HT-29 (cell line): ENCODE results near the gene CPN2. TPM values are rescaled to one million over a fixed set of nuclear protein-coding genes. Genes with fewer than 3 reads are reported as not detected.

Source experiments
- DNase-seq: peaks from one replicate; pipeline ENCODE4 v3.0.0-alpha.2; 2015; ENCODE audit warnings: low spot score
- total RNA-seq: library from RNA; depleted of rRNA; stranded (reverse); fragments of >200 nt; shearing (Covaris generic); gene quantifications from 2 replicates; pipeline ENCODE4 v1.2.3, GENCODE V29; 2014

The CPN2 gene
- total RNA-seq, 1 experiment from 2014 or later = not detected

DNA sequence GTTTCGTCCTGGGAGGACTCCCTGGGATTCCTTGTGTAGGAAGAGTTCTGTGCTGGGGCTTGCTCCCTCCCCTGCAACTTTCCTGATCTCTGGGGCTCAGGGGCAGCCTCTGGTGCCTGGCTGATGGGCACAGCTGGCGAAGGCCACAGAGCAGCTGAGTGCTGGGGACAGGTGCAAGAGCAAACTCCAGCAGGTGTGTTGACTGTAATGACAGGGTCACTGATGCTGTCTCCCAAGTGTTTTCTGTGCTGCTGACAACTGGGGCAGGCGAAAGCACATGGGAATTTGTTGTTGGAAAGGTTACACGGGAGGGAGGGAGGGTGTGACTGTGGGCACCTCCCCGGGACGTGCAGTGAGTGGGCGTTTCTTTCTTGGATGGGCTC is 21.6 kb downstream of the CPN2 start:
- no peak for DNase-seq

DNA sequence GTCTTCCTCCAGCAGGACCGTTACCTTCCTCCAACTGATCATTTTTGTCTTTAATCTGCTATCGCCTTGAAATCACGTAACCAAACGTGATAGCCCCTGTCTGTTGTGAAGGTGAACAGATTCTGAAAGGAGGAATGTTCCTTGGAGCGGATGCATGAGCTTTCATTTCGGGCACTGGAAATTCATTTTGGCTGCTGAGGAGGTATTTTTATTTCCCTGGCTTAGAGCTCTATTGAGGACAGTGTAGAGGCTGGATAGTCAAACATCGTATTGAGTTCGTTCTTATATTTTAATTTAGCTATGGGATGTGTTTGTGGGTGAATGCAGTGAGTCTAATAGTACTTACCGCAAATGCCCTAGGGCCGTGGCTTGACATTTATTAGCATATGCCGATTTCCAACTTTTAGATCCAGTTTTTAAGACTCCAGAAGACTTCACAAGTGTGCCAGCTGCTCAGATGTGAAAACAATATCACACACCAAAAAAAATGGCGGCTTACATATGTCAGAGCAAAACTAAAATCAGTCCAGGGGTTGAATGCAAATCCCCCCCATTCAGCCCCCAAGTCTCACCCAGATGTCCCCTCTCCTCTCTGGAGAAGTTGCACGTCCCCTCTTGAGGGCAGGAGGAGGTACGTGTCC is 22.1 kb downstream of the CPN2 start:
- no peak for DNase-seq

- DNase-seq = peak; percentile 54
These were observed 23.0 kb downstream of the CPN2 start for GRCh38 chr3:194328053-194328657.

- DNase-seq = no peak
These were observed 23.7 kb downstream of the CPN2 start for GRCh38 chr3:194327218-194328052.

DNA sequence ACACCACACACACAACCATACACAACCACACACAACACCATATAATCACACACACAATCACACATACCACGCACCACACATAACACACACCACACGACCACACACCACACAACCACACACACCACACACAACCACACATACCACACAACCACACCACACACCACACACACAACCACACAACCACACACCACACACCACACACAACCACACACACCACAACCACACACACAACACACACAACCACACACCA is 24.2 kb downstream of the CPN2 start:
- no peak for DNase-seq

- peak; percentile 27 for DNase-seq
These were observed 24.7 kb downstream of the CPN2 start for GRCh38 chr3:194326192-194326967.

GRCh38 chr3:194325424-194326153 is 25.5 kb downstream of the CPN2 start:
- no peak for DNase-seq

GRCh38 chr3:194324823-194325327 is 26.3 kb downstream of the CPN2 start:
- DNase-seq = no peak

DNA sequence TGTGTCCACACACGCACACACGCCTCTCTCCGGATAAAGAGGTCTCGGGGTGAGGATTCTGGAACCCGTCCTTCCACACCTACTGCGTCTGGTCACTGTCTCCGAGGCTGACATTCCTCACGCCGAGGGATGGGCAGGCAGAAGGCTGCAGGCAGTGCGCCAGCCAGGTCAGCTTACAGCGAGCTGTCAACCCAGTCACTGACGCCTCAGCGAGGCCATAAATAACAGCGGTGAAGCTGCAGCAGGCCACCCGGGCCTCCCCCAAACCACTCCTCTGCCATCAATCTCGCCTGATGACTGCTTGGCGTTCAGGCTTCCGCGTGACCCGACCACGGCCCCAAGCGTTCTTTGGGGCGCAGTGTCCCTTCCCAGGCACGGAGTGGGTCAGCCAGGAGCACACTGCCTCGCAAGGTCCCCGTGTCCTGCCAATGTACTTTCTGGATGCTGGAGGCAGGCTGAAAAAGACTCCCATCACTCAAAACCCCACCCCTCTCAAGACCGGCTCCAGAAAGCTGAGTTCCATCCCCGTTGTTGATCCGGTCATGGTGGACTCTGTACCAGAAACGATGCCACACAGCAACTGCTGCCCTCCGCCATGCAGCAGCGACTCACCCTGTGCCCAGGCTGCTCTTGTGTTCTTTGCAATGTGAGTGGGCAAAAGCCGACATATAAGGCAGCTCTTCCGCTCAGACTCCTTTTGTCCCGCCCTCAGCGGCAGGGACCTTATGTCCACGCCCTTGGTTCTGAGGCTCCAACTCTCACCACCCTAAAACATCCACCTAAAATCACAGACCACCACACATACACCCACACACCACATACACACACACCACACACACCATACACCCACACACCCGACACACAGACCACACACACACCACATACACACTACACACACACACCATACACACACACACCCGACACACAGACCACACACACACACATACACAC is 27.1 kb downstream of the CPN2 start:
- peak; percentile 78 for DNase-seq

- DNase-seq = peak; percentile 89
These were observed 28.4 kb downstream of the CPN2 start for GRCh38 chr3:194322678-194323211.

DNA sequence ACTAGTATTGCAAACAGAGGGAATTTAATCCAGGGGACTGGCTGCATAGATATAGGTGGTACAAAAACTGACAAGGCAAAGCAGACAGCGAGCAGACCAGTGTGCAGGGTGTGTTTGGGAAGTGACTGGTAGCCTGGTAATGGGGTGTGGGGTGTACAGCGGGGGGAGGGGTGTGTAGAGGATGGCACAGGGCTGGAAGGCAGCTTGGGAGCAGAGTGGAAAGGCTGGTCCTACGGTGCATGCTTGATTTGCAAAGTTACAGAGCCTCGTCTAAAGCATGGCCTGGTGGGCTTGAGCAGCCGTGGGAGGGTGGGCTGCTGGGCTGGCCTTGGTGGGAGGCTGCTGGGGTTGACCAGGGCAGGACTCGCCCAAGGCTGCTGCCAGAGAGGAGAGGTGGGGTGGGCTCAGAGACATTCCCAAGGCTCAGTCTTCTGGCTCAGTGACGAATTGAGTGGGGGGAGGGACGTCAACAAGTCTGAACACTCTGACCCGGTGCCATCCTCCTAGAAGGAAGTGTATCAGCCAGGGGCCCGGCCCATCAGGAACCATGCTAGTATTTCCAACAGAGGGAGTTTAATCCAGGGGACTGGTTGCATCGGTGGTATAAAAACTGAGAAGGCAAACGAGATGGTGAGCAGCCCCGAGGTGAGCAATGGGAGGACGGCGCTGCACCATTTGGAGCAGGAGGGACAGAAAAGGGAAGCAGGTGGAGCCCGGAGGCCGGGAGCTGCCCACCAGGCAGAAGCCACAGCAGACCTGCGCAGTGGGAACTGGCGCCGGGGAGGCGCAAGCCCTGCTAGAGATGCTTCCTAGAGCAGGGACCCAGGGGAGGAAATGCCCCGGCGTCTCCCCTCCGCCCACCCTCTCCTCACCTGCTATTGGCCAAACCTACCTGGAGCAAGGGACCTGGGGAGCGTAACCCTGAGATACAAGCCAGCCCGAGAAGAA is 29.2 kb downstream of the CPN2 start:
- peak; percentile 61 for DNase-seq

DNA sequence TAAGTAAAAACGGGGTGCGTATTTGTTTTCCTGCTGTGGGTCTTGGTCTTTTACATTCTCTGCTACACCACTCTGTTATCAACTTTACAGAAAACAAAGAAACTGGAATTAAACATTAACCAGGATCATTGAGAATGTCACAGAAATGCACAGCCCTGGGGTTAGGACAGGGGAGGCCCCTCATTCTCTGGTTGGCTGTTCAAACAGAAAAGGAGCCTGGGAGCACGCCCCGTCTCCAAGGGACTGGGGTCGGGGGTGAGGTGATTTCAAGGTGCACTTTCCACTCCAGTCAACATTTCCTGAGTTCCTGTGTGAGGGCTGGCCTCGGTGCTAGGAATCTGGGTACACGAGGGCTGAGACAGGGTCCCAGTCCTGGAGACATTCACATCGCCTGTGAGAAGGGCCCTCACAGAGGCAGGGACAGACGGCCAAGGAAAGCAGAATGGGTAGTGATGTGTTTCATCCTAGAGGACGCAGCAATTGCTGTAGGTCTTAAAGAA is 30.3 kb downstream of the CPN2 start:
- no peak for DNase-seq

DNA sequence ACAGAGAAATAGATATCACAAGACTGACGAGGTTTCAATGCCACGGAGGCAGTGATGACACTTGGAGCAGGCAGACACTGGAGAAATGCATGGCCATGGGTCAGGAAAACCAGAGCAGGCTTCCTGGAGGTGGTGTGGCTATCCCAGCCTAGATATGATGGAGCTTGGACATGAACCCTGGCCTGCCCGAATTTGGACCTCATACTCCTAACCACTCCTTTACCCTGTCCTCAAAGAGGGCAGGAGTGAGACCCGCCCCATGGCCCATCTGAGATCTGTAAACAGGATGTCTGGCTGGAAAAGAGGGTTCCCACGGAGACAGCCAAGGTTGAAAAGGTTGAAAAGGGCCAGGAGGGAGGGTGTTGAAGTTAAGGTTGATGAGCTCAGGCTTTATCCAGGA is 31.0 kb downstream of the CPN2 start:
- no peak for DNase-seq

DNA sequence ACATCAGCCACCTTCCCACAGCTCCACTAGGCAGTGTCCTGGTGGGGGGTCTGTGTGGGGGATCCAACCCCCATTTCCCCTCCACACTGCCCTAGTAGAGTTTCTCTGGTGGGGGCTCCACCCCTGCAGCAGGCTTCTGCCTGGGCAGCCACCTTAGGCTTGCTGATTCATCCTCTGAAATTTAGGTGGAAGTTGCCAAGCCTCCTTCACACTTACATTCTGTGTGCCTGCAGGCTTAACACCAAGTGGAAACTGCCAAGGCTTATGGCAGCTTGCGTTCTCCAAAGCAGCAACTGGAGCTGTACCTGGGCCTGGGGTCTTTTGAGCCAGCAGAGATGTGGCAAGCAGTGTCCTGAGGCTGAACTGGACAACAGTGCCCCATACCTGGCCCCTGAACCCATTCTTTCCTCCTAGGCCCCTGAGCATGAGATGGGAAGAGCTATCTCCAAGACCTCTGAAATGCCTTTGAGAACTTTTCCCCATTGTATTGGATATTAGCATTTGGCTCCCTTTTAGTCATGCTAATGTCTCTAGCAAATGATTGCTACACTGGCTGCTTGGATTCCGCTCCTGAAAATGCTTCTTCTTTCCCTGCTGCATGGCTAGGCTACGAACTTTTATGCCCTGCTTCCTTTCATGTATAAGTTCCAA is 32.5 kb downstream of the CPN2 start:
- no peak for DNase-seq

GRCh38 chr3:194316918-194317317 is 34.2 kb downstream of the CPN2 start:
- DNase-seq = no peak

- no peak for DNase-seq
These were observed 35.2 kb downstream of the CPN2 start for GRCh38 chr3:194315965-194316361.

- peak; percentile 91 for DNase-seq
These were observed 35.8 kb downstream of the CPN2 start for GRCh38 chr3:194315088-194315964.
